Upper lobe of left lung (tissue), 4 donors: ENCODE measurements around the gene NDUFS1.

Source experiments
- POLR2A ChIP-seq, 4 donors: fragments of 450-650 bp; IDR thresholded peaks; one replicate each; pipeline ENCODE4 v1.5.1; 2016 to 2017; ENCODE audit warnings: antibody characterized with exemption in 4 of 4, mild to moderate bottlenecking in 2 of 4
- TF ChIP-seq, protein P1 (sequence below), 6 experiments: fragments of 450-650 bp in 4 of 6; fragments of 200-600 bp in 2 of 6; sonication (generic) in 2 of 6; IDR thresholded peaks; one replicate each; pipeline ENCODE4 v1.5.1; 2016 to 2019; ENCODE audit warnings: antibody characterized with exemption in 6 of 6

DNA sequence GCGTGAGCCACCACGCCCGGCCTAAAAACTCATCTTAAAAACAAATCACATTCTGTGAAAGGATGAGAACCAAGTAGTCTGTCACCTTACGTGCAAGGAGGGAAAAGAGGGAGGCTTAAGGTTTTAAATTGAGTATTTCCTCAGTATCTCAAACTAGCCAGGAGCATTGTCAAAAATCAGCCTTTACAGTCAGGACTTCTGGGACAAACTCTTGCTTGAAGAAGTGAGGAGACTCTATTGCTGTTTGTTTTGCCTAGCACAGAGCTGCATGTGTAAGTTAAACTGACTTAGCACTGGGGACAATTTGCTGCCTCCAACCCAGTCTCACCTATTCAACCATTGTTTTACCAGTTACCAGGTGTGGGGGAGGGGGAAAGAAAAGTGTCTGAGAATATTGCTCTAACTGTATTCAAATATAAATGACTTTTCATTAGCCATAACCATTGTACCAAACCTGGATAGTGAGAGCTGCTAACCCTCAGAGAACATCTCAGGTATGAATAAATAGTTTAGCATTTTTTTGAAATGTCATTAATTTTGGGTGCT is 76.9 kb downstream of the NDUFS1 start:
- no peak for TF ChIP-seq POLR2A (IDR thresholded peaks at IDR 0.05)
- TF ChIP-seq, protein P1, sequence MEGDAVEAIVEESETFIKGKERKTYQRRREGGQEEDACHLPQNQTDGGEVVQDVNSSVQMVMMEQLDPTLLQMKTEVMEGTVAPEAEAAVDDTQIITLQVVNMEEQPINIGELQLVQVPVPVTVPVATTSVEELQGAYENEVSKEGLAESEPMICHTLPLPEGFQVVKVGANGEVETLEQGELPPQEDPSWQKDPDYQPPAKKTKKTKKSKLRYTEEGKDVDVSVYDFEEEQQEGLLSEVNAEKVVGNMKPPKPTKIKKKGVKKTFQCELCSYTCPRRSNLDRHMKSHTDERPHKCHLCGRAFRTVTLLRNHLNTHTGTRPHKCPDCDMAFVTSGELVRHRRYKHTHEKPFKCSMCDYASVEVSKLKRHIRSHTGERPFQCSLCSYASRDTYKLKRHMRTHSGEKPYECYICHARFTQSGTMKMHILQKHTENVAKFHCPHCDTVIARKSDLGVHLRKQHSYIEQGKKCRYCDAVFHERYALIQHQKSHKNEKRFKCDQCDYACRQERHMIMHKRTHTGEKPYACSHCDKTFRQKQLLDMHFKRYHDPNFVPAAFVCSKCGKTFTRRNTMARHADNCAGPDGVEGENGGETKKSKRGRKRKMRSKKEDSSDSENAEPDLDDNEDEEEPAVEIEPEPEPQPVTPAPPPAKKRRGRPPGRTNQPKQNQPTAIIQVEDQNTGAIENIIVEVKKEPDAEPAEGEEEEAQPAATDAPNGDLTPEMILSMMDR (IDR thresholded peaks at IDR 0.05) = no peak
